ENCODE results near the gene IL16. TPM values are rescaled to one million over a fixed set of nuclear protein-coding genes. Genes with fewer than 3 reads are reported as not detected.

Gene IL16
- total RNA-seq, 1 experiment from 2014 or later = 1.8 TPM

GRCh38 chr15:81309647-81310450, 113.2 kb downstream of the IL16 start:
- intact Hi-C loops (cut with micrococcal nuclease; ENCODE audit: unreplicated experiment) = no loop called here
- no peak for TF ChIP-seq CTCF (conservative IDR thresholded peaks at IDR 0.05; ENCODE audit: low read depth, low read length)
- TF ChIP-seq EZH2 (IDR thresholded peaks at IDR 0.05; ENCODE audit: borderline replicate concordance, low read depth, low read length, poor library complexity, severe bottlenecking) = no peak
- POLR2A ChIA-PET (ENCODE audit: low non-redundant PET) = no interaction called here
- CTCF ChIA-PET = no interaction called here
- H3K27me3 ChIP-seq (replicated peaks; ENCODE audit: insufficient read depth, low read depth, low read length, poor library complexity) = no peaks in the 10 kb centered on the region
- H3K4me3 ChIP-seq (ENCODE audit: low read depth, low read length, poor library complexity, severe bottlenecking) = no peak overlapping the region
- H3K27ac ChIP-seq (ENCODE audit: low read depth, low read length, poor library complexity, severe bottlenecking) = no peak overlapping the region
- no peaks in the 10 kb centered on the region for H3K36me3 ChIP-seq (ENCODE audit: insufficient read depth, low read length, poor library complexity, severe bottlenecking)
- DNase-seq (ENCODE audit: low spot score) = no peak
- H3K9me3 ChIP-seq (ENCODE audit: low read depth, low read length, poor library complexity, severe bottlenecking) = no peaks in the 10 kb centered on the region
- no TSS peak for BruUV-seq (replicated peaks)
- H3K4me1 ChIP-seq (ENCODE audit: insufficient read depth, low read length, poor library complexity, severe bottlenecking) = no peaks in the 10 kb centered on the region

- Histone ChIP-seq H3K4me1 (ENCODE audit: insufficient read depth, low read length, poor library complexity, severe bottlenecking) (no peaks in the 10 kb centered on the region), H3K36me3 (ENCODE audit: insufficient read depth, low read length, poor library complexity, severe bottlenecking) (no peaks in the 10 kb centered on the region), H3K27ac (ENCODE audit: low read depth, low read length, poor library complexity, severe bottlenecking) (no peak overlapping the region), H3K4me3 (ENCODE audit: low read depth, low read length, poor library complexity, severe bottlenecking) (no peak overlapping the region), H3K9me3 (ENCODE audit: low read depth, low read length, poor library complexity, severe bottlenecking) (no peaks in the 10 kb centered on the region), H3K27me3 (replicated peaks; ENCODE audit: insufficient read depth, low read depth, low read length, poor library complexity) (no peaks in the 10 kb centered on the region)
- ChIA-PET POLR2A (ENCODE audit: low non-redundant PET) (no interaction called here), CTCF (no interaction called here)
- BruUV-seq (replicated peaks) = no TSS peak
- TF ChIP-seq CTCF (conservative IDR thresholded peaks at IDR 0.05; ENCODE audit: low read depth, low read length) = no peak
- no peak for TF ChIP-seq EZH2 (IDR thresholded peaks at IDR 0.05; ENCODE audit: borderline replicate concordance, low read depth, low read length, poor library complexity, severe bottlenecking)
- intact Hi-C loops (cut with micrococcal nuclease; ENCODE audit: unreplicated experiment) = no loop called here
- DNase-seq (ENCODE audit: low spot score) = no peak
These were observed 113.8 kb downstream of the IL16 start for GRCh38 chr15:81310480-81310879.

- H3K27ac ChIP-seq (ENCODE audit: low read depth, low read length, poor library complexity, severe bottlenecking) = no peak overlapping the region
- no peaks in the 10 kb centered on the region for H3K4me1 ChIP-seq (ENCODE audit: insufficient read depth, low read length, poor library complexity, severe bottlenecking)
- no peaks in the 10 kb centered on the region for H3K9me3 ChIP-seq (ENCODE audit: low read depth, low read length, poor library complexity, severe bottlenecking)
- no peaks in the 10 kb centered on the region for H3K36me3 ChIP-seq (ENCODE audit: insufficient read depth, low read length, poor library complexity, severe bottlenecking)
- no peak for DNase-seq (ENCODE audit: low spot score)
- POLR2A ChIA-PET (ENCODE audit: low non-redundant PET) = no interaction called here
- intact Hi-C loops (cut with micrococcal nuclease; ENCODE audit: unreplicated experiment) = no loop called here
- H3K4me3 ChIP-seq (ENCODE audit: low read depth, low read length, poor library complexity, severe bottlenecking) = no peak overlapping the region
- no peaks in the 10 kb centered on the region for H3K27me3 ChIP-seq (replicated peaks; ENCODE audit: insufficient read depth, low read depth, low read length, poor library complexity)
- no peak for TF ChIP-seq EZH2 (IDR thresholded peaks at IDR 0.05; ENCODE audit: borderline replicate concordance, low read depth, low read length, poor library complexity, severe bottlenecking)
- no peak for TF ChIP-seq CTCF (conservative IDR thresholded peaks at IDR 0.05; ENCODE audit: low read depth, low read length)
- CTCF ChIA-PET = no interaction called here
- no TSS peak for BruUV-seq (replicated peaks)
These were observed 115.2 kb downstream of the IL16 start for GRCh38 chr15:81311752-81312464.
